Loucy (cell line): Measurements from ENCODE around the gene GNAI3.
A peak's percentile ranks its signal among the peaks of the same experiment; 100 is the strongest.

Experiments
- H2AFZ ChIP-seq: fragments of 200-600 bp; sonication (generic); 2 replicates; pipeline ENCODE4 v1.6.0; 2016; ENCODE audit warnings: antibody characterized with exemption, mild to moderate bottlenecking, low read length, moderate library complexity
- H3F3A ChIP-seq: fragments of 200-600 bp; 2 replicates; pipeline ENCODE4 v1.6.0; 2016; ENCODE audit warnings: antibody characterized with exemption, low read depth, mild to moderate bottlenecking
- H3K27me3 ChIP-seq: fragments of 200-600 bp; sonication (generic); 2 replicates; pipeline ENCODE4 v1.6.1; 2014; ENCODE audit warnings: low read length, mild to moderate bottlenecking; ENCODE audit not compliant: insufficient read depth, poor library complexity, severe bottlenecking
- H3K36me3 ChIP-seq: fragments of 200-600 bp; sonication (generic); 2 replicates; pipeline ENCODE4 v1.6.1; 2016; ENCODE audit warnings: low read length; ENCODE audit not compliant: insufficient read depth
- H3K4me1 ChIP-seq: fragments of 200-600 bp; sonication (generic); 2 replicates; pipeline ENCODE4 v1.5.1; 2014; ENCODE audit warnings: low read length, mild to moderate bottlenecking; ENCODE audit not compliant: insufficient read depth, poor library complexity, severe bottlenecking
- H3K4me2 ChIP-seq: fragments of 200-600 bp; sonication (generic); 2 replicates; pipeline ENCODE4 v1.6.0; 2014; ENCODE audit warnings: antibody characterized with exemption, low read length, low read depth, mild to moderate bottlenecking; ENCODE audit not compliant: poor library complexity, severe bottlenecking
- H3K4me3 ChIP-seq: fragments of 200-600 bp; sonication (generic); 2 replicates; pipeline ENCODE4 v1.5.1; 2014; ENCODE audit warnings: low read length, mild to moderate bottlenecking, mixed read lengths; ENCODE audit not compliant: poor library complexity, severe bottlenecking
- H3K79me2 ChIP-seq: fragments of 200-600 bp; sonication (generic); 2 replicates; pipeline ENCODE4 v1.6.1; 2014; ENCODE audit warnings: low read length; ENCODE audit not compliant: insufficient read depth
- H3K9ac ChIP-seq: fragments of 200-600 bp; sonication (generic); 2 replicates; pipeline ENCODE4 v1.6.0; 2014; ENCODE audit warnings: mild to moderate bottlenecking, low read depth, low read length, moderate library complexity; ENCODE audit not compliant: poor library complexity, severe bottlenecking
- H3K9me2 ChIP-seq: fragments of 200-600 bp; sonication (generic); replicated peaks from 2 replicates; pipeline ENCODE4 v1.6.1; 2016; ENCODE audit warnings: low read depth, low read length, mixed read lengths
- H3K9me3 ChIP-seq: fragments of 200-600 bp; sonication (generic); 2 replicates; pipeline ENCODE4 v1.6.1; 2014; ENCODE audit warnings: mild to moderate bottlenecking, antibody characterized with exemption, low read length, low read depth; ENCODE audit not compliant: insufficient read depth
- H4K20me1 ChIP-seq: fragments of 200-600 bp; sonication (generic); 2 replicates; pipeline ENCODE4 v1.6.0; 2014; ENCODE audit warnings: antibody characterized with exemption, low read length, mild to moderate bottlenecking; ENCODE audit not compliant: insufficient read depth, poor library complexity, severe bottlenecking
- CTCF ChIP-seq: fragments of 200-600 bp; sonication (generic); conservative IDR thresholded peaks from 2 replicates; pipeline ENCODE4 v1.5.1; 2014; ENCODE audit warnings: mild to moderate bottlenecking, antibody characterized with exemption, low read length
- EZH2phosphoT487 ChIP-seq: fragments of 200-600 bp; IDR thresholded peaks from 2 replicates; pipeline ENCODE4 v1.6.1; 2018; ENCODE audit warnings: antibody characterized with exemption, mild to moderate bottlenecking, moderate library complexity, borderline replicate concordance

Gene GNAI3

GRCh38 chr1:109557520-109557919 is 9.1 kb downstream of the GNAI3 start:
- Histone ChIP-seq H3K9ac (no peak overlapping the region), H3K9me3 (no peaks in the 10 kb centered on the region), H3K4me3 (no peak overlapping the region), H3K4me1 (peaks cover 33% of the 10 kb centered on the region), H3K9me2 (no peaks in the 10 kb centered on the region), H3K79me2 (peaks cover 99% of the 10 kb centered on the region), H3F3A (no peaks in the 10 kb centered on the region; the same call in 1 of the 2 replicates), H2AFZ (no peak overlapping the region), H3K36me3 (no peaks in the 10 kb centered on the region), H3K27me3 (no peaks in the 10 kb centered on the region), H4K20me1 (peaks cover 79% of the 10 kb centered on the region), H3K4me2 (no peak overlapping the region)
- TF ChIP-seq EZH2phosphoT487 (no peak), CTCF (no peak)

GRCh38 chr1:109559995-109560394 is 11.6 kb downstream of the GNAI3 start:
- Histone ChIP-seq H3K9ac (peak overlapping the region; percentile 20), H3K79me2 (peaks cover 99% of the 10 kb centered on the region), H3K4me1 (peaks cover 38% of the 10 kb centered on the region), H3F3A (no peaks in the 10 kb centered on the region; the same call in 1 of the 2 replicates), H3K4me3 (no peak overlapping the region), H2AFZ (no peak overlapping the region), H3K4me2 (peak overlapping the region; percentile 17), H3K9me2 (no peaks in the 10 kb centered on the region), H3K36me3 (no peaks in the 10 kb centered on the region), H3K27me3 (no peaks in the 10 kb centered on the region), H4K20me1 (peaks cover 86% of the 10 kb centered on the region), H3K9me3 (no peaks in the 10 kb centered on the region)
- TF ChIP-seq CTCF, result no peak
- no peak for TF ChIP-seq EZH2phosphoT487

- no peak for TF ChIP-seq CTCF
- no peak for TF ChIP-seq EZH2phosphoT487
- Histone ChIP-seq H4K20me1 (peaks cover 79% of the 10 kb centered on the region), H3K4me2 (no peak overlapping the region), H3K9me3 (no peaks in the 10 kb centered on the region), H3K79me2 (peaks cover 99% of the 10 kb centered on the region), H3K4me1 (peaks cover 27% of the 10 kb centered on the region), H3K4me3 (no peak overlapping the region), H3K36me3 (no peaks in the 10 kb centered on the region), H3K27me3 (no peaks in the 10 kb centered on the region), H3K9me2 (no peaks in the 10 kb centered on the region), H3K9ac (no peak overlapping the region), H2AFZ (no peak overlapping the region), H3F3A (no peaks in the 10 kb centered on the region)
Measured at GRCh38 chr1:109564194-109564878, 15.9 kb downstream of the GNAI3 start.
